Measurements from ENCODE around the gene RBP5.

RBP5 gene

DNA sequence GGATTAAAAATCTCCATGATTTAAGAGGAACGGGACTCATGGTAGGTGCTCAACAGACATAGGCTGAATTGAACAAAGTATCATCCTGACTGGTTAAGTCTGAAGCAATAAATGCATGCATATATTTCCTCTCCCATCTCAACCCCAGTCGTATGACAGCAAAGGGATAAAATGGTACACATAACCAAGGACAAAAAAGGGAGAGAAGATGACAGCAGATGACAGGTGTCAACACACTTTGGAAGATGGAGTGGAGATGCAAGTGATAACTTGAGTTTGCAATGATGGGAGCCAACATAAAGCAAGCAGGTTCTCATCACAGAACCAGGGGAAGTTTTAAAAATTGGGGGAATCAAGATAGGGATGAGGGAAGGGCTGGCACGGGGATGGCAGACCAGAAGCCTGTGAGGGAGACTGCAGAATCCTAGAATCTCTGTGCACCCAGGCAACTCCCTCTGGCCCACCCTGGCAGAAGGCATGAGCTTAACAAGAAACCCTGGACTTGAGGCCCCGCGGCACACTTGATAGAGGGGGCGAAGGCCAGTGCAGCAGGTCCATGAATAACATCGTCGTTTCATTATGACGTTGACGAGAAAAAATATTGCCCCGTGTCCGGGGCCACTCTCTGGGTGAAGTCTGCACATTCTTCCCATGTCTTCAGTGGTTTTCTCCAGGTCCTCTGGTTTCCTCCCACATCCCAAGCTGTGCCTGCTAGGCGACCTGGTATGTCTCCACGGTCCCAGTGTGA is 24.7 kb downstream of the RBP5 start:
- in situ Hi-C loops (cut with HindIII; ENCODE audit: low sequenced_read_pairs) = loop anchor here (10.0 kb wide), 1 partner anchor 61 kb away; no protein-coding TSS in a partner anchor

DNA sequence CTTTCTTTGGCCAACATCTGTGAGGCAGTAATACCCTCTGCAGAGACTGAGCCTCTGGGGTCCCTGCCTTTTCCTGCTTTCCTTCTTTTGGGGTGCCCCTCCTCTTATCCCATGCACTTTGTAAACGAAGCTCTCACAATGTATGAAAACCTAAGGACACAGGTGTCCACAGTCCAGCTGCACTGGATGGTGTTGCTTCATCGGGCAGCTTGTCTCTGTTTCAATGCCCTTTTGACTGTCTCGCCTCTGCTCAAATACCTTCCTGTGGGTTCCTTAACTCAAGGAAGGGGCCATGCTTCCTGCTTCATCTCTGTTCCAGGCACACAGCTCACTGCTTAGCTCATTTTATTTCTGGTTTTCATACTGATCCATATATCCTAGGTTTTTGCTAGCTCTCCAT is 26.1 kb downstream of the RBP5 start:
- in situ Hi-C loops (cut with HindIII; ENCODE audit: low sequenced_read_pairs) = loop anchor here (10.0 kb wide), 1 partner anchor 62 kb away; no protein-coding TSS in a partner anchor

DNA sequence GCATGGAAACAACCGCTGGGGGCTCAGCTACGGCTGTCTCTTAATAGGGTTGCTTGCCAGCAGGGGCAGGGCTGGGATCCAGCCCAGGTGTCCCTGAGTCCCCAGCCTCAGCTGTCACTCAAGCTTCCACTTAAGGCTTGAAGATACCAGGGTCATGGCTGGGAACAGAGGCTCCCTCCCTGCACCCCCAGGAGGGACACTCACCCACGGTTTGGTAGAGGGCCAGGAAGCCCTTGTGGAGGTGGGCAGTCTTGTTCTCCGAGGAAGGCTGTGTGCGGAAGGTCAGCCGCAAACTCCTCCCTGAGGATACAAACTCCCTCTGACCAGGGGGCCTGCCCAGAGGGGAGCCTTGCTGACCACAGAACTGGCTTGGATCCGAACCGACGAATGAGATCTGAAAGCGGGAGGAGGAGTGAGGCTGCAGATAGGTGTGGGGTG is 27.0 kb downstream of the RBP5 start:
- in situ Hi-C loops (cut with HindIII; ENCODE audit: low sequenced_read_pairs) = loop anchor here (10.0 kb wide), 1 partner anchor 63 kb away; no protein-coding TSS in a partner anchor

DNA sequence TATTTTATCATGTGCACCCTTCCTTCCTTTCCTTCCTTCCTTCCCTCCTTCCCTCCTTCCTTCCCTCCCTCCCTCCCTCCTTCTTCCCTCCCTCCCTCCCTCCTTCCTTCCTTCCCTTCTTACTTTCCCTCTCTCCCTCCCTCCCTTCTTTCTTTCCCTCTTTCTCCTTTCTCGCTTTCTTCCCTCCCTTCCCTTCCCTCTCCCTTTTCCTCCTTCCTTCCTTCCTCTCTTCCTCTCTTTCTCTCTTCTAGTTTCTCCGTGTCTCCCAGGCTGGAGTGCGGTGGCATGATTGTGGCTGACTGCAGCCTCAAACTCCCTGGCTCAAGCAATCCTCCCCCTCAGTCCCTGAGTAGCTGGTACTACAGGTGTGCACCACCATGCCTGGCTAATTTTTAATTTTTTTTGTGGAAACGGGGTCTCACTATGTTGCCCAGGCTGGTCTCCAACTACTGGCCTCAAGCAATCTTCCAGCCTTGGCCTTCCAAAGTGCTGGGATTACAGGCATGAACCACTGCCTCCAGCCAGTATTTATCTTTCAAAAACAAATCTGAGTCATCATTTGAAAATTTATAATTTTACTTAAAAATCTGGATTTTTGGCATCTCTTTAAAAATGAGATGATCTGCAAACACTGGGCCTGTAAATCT is 27.5 kb downstream of the RBP5 start:
- in situ Hi-C loops (cut with HindIII; ENCODE audit: low sequenced_read_pairs) = loop anchor here (10.0 kb wide), 1 partner anchor 64 kb away; no protein-coding TSS in a partner anchor

DNA sequence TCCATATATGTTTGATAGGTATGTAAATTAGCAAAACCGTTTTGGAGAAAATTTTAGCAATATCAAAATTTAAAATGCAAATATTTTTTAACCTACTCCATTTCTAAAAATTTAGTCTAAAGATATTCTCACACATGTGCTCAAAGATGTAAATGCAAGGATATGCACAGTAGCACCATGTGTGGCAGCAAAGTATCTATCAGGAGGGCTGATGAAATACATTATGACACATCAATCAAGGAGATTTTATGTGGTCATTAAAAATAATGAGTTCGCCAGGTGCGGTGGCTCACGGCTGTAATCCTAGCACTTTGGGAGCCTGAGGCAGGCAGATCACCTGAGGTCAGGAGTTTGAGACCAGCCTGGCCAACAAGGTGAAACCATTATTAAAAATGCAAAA is 28.4 kb downstream of the RBP5 start:
- in situ Hi-C loops (cut with HindIII; ENCODE audit: low sequenced_read_pairs) = loop anchor here (10.0 kb wide), 1 partner anchor 65 kb away; no protein-coding TSS in a partner anchor

DNA sequence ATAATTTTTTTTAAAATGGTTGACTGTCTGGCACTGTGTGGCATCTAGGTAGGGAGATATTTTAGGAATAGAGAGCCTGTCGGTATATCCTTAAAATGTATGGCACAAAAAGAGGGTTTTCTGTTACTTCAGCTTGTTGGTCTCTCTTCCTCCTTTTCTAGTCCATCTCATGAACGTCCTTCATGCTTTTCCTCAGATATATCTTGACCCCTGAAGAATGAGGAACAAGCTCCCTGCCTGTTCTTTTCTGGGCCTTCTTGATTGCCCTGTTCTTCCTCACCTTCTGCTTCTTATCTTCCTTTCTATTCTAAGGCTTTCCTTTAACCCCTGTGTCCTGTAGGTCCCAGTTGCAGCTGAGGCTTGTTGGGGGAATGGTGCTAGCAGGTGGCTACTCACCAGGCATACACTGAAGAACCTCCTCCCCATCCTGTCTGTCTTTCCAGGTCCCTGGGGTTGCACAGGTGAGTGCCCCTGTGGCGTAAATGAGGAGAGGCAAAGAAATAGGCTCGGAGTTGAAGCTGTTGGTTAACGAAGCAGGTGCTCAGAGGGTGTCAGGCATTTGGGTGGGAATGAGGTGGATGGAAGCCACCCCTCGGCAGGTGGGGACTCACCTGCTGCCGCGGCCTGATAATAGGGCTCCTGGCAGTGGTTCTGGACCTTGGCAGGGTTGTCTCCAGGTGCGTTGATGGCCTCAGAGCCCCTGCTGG is 29.2 kb downstream of the RBP5 start:
- in situ Hi-C loops (cut with HindIII; ENCODE audit: low sequenced_read_pairs) = no loop called here

DNA sequence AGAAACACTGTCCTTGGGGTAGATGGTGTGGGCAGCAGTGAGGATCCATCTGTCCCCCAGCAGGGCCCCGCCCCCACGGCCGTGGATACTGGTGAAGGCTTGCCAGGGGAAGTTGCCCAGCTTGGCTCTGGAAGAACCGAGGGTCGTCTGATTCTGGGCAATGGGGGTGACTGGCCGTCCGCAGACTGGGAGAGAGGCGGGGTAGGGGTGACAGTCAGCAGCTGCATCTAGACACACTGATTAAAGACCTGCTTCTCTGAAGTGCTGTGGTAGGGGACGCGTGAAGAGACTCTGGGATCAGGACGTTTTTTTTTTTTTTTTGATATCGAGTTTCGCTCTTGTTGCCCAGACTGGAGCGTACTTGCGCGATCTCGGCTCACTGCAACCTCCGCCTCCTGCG is 31.7 kb downstream of the RBP5 start:
- in situ Hi-C loops (cut with HindIII; ENCODE audit: low sequenced_read_pairs) = no loop called here

DNA sequence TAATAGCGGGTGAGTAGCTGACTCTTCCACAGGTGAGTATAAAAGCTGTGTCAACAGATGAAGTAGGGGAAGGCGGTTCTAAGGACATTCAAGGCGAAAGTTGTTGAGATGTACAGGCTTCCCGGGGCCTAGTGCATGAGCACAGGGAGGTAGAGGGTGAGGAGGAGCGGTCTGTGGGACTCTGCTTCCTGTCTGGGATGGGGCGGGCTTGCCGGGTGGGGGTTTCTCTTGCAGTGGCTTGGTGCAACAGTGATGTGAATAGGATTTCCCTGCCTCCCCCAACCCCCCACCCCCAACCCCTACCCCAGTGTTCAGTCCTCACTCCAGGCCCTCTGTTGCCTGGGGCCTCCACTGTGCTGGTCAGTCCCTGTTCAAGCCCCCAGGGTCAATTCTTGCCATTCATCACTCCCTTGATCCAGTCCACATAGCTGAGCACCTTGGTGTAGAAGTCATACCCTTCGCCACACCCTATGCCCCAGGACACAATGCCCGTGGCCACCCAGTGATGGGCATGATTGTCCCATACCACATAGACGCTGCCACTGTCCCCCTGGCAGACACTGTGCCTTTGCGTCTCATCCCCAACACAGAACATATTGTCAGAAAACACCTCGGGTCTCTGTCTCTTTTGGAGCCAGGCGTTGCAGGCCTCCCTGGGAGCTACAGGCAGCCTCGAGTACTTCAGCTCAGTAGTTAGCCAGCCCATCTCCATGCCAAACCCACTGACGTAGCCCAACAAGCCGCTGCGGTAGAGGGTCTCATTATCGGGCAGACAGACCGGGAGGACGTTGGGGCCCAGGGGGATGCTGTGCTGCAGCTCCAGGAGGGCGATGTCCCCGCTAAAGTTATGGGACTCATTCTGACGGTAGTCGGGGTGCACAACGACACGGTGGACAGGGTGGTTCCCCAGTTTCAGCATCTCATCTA is 32.4 kb downstream of the RBP5 start:
- in situ Hi-C loops (cut with HindIII; ENCODE audit: low sequenced_read_pairs) = no loop called here

DNA sequence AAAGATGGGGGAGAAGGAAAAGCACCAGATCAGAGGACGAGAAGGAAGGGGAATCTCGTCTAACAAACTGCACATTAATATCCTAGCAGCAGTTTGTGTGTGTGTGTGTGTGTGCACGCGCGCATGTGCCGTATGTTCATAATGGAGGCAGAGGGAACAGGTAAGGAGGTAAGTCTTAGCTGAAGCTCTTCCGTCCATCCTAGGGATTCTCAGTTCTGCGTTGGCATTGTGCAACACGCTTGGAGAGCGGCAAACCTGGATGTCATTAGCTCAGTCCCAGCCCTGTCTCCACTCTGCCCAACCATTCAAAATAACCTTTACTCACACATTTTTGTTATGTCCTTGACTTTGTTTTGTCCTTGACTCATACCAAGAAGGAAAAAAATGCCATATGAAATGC is 34.8 kb downstream of the RBP5 start:
- in situ Hi-C loops (cut with HindIII; ENCODE audit: low sequenced_read_pairs) = no loop called here

DNA sequence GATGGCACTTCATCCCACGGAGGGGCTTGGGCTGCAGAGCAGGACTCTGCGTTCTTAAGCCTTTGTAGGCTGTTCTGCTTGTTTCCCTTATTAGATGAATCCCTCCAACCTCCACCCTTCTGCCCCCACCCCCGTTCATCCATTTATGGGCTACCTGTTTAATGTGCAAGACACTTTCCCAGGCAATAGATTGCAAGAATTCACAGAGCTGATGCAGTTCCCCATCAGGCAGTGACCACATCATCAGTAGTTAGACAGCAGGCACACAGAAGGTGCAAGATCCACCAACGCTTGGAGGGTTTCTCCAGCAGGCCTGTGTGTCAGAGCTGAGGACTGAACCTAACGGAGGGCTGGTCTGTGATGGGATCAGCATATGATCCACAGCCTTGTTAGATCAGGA is 35.2 kb downstream of the RBP5 start:
- in situ Hi-C loops (cut with HindIII; ENCODE audit: low sequenced_read_pairs) = no loop called here

DNA sequence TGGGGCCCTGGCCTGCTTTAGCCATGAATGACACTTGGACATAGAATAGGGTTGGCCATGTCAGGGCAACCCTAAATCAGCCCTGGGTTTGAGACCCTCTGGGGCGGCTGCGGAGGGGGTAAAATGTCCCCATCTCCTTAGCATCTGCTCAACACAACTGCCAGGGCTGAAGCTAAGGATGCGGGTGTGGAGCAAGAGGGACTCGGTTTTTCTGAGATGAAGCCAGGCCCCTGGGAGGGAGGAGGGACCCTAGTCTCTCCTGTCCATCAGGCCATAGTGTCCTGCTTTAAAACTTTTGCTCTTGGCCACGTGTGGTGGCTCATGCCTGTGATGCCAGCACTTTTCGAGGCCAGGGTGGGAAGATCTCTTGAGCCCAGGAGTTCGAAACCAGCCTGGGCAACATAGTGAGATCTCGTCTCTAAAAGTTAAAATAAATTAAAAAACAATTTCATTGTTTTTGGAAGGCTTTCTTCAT is 35.7 kb downstream of the RBP5 start:
- in situ Hi-C loops (cut with HindIII; ENCODE audit: low sequenced_read_pairs) = no loop called here

DNA sequence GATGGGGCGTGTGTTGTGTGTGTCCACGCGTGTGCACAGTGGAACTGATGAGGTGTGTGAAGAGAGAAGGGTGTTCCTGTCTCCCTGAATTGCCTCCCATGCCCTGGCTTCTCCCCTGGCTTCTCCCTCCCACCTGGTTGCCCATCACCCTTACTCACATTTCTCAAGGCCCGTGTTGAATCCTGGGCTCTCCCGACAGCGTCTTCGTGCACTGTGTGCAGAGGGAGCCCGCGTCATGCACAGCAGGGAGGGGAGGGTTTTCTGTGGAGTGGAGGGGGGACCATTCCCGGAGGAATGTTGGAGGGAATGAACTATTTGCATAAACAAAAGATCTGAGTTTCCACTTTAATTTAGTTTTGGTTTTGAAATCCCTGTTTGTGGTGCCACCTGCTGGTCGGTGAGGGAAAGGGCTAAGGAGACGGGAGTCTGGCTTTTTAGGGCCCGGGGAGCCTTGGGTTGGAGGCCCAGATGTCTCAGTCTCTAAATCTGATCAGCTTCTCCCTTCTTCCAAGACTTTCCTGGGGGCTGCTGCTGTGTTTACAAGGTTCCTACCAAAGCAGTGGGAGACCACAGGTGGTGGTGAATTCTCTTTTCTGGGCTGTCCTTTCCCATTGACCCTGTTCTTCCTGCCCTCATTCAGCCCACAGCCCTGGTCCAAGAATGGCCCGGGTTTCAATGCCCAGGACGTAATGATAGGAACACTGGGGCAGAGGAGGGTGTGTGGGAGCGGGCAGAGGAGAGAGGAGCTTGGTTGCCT is 36.3 kb downstream of the RBP5 start, which contains the start of gene C1R:
C1R (minus strand) TSS at position 217 of the 757 bp plus-strand sequence; CDS start at position 160, 57 bp downstream.
- in situ Hi-C loops (cut with HindIII; ENCODE audit: low sequenced_read_pairs) = no loop called here

DNA sequence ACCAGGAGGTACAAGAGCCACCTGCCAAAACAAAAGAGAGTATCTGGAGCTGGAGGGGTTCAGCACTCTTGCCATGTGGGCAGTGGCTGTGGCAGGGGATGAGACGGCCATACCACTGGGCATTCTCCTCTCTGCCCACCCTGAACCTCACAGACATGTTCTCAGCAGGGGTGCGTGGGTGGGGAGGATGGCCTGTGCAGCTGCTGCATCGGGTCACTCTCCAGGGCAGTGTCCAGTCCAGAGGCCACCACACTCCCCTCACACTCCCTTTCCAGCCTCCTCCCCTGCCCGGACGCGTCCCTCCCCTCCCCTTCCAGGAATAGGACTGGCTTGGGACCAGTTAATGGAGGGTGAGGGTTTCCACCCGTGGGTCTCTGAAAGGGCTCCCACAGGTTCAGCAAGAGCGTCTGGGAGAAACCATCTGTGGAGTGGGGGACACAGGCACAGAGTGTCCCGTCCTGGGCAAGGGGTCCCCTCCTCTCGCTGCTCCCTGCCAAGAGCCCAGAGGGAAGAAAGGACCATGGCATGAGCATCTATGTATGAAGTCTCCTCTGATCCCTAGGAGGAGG is 36.9 kb downstream of the RBP5 start:
- in situ Hi-C loops (cut with HindIII; ENCODE audit: low sequenced_read_pairs) = no loop called here

DNA sequence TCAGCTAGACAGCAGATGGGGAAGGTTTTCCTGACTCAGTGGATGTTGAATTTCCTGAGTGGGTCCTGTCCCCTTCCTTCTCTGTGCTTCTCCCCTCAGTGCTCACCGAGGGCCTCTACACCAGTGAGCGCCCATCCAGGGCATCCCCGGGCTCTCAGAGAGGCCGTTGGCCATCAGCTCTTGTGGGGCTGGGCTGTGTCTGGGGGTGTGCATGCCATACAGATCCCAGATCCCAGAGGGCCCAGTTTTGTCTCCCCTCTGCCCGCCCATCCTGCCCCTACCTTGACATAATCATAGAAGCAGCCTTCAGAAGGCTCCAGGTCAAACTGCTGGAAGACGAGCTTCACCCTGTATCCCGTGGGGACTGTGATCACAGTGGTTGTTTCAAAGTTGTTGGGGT is 37.5 kb downstream of the RBP5 start:
- in situ Hi-C loops (cut with HindIII; ENCODE audit: low sequenced_read_pairs) = no loop called here

DNA sequence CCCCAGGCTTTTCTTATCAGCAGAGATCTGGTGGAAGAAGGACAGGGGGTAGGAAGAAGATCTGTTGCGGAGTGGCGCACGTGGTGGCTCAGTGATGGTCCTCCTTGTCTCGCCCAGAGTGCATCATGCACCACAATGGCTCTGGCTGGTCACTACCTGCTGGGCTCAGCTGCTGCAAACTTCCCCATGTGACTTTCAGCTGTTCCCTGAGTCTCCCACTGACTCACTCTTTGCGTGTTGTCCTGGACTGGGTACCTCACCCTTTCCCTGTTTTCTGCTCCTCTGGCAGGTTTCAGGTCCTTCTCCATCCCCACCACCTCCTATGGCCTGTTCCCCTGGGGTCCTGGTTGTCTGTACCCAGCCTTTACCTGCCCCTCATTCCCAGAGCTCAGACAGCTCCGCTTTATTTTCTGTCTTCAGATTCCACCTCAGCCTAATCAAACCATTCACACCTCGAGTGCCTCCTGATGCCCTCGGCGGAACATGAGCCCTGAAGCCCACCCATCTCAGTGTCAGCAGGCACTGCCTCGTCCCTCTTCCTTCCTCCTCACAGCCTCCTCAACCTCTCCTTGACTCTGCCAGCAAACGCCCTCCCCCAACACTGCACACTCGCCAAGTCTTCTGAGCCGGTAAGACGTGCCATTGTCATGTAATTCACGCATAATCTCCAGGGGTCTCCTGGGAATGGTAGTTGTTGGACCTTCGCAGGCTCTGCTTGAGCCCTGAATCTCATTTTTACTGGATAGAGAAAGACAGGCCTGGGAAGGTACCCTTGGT is 38.3 kb downstream of the RBP5 start:
- in situ Hi-C loops (cut with HindIII; ENCODE audit: low sequenced_read_pairs) = no loop called here

DNA sequence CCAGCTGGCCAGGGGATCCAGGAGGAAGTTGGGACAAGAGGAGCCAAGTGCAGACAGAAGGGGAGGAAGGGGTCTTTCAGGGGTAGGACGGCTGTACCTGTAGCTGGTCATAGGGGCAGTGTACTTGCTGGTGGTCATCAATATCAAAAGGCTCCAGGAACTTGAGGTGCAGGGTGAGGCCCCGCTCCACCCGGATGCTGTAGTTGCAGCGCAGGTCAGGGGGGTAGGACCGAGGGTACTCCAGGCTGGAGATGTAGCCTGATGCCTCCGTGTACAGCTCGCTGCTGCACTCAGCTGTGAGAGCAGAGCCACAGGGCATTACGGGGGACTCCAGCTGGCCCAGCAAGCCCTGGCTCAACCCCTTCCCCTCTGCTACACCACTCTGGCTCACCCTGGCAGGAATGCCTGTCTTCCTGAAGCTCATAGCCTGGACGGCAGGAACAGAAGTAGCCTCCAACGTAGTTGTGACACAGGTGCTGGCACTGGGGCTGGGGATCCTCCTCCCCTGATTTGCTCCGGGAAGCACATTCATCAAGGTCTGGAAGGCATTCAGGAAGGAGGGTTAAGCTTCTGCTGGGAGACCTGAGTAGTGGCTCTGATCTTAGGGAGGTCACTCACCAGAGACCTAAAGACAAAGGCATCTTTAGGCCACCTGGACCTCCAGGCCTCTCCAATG is 39.4 kb downstream of the RBP5 start:
- in situ Hi-C loops (cut with HindIII; ENCODE audit: low sequenced_read_pairs) = no loop called here

DNA sequence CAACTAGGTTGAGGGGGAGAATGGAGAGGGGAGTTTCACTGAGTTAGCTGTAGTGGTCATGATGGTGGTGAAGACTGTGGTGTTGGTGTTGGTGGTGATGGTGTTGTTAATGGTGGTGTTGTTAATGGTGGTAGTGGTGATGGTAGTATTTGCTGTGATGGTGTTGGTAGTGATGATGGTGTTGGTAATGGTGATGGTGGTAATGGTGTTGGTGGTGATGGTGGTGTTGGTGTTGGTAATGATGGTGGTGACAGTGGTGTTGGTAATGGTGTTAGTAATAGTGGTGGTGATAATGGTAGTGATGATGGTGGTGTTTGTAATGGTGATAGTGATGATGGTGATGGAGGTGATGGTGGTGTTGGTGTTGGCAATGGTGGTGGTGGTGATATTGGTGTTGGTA is 45.6 kb downstream of the RBP5 start:
- in situ Hi-C loops (cut with HindIII; ENCODE audit: low sequenced_read_pairs) = no loop called here

DNA sequence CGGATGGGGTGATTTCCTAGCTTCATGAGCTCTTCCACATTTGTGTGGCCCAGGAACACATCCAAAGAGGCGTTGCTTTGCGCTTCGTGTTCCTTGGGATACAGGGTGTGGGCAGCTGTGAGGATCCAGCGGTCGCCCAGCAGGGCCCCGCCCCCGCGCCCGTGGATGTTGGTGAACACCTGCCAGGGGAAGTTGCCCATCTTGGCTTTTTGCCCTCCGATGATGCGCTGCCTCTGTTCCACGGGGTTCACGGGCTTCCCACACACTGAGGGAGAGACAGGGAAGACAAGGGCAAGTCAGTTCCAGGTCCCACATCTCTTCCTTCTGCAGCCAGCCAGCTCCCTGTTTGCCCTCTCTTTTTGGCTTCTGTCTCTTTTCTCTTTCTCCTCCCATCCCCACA is 47.7 kb downstream of the RBP5 start:
- in situ Hi-C loops (cut with HindIII; ENCODE audit: low sequenced_read_pairs) = no loop called here

Data from DLD1 (cell line).